Measurements from ENCODE around the gene PTS.
A peak's percentile ranks its signal among the peaks of the same experiment; 100 is the strongest.

PTS gene

GRCh38 chr11:112266410-112266778 is 40.2 kb downstream of the PTS start:
- no peak for DNase-seq

GRCh38 chr11:112267188-112267591 is 41.0 kb downstream of the PTS start:
- DNase-seq = no peak

- no peak for DNase-seq
Measured at GRCh38 chr11:112268406-112268805, 42.2 kb downstream of the PTS start.

- DNase-seq = no peak
Measured at GRCh38 chr11:112269139-112269538, 42.9 kb downstream of the PTS start.

GRCh38 chr11:112270551-112271180 is 44.4 kb downstream of the PTS start:
- DNase-seq = no peak

GRCh38 chr11:112271242-112271641 is 45.0 kb downstream of the PTS start:
- no peak for DNase-seq

GRCh38 chr11:112273066-112273465 is 46.8 kb downstream of the PTS start:
- DNase-seq = no peak

GRCh38 chr11:112274007-112274783 is 48.0 kb downstream of the PTS start:
- no peak for DNase-seq

GRCh38 chr11:112277029-112277428 is 50.8 kb downstream of the PTS start:
- no peak for DNase-seq

GRCh38 chr11:112277941-112278340 is 51.7 kb downstream of the PTS start:
- no peak for DNase-seq

- DNase-seq = no peak
Measured at GRCh38 chr11:112278803-112279202, 52.6 kb downstream of the PTS start.

GRCh38 chr11:112279901-112280267 is 53.7 kb downstream of the PTS start:
- DNase-seq = peak; percentile 64

GRCh38 chr11:112280268-112281126 is 54.3 kb downstream of the PTS start:
- peak; percentile 65 for DNase-seq

- DNase-seq = no peak
Measured at GRCh38 chr11:112281726-112282125, 55.5 kb downstream of the PTS start.
